Fibroblast of gingiva (primary cell): ENCODE measurements around the gene CRACR2B.

Experiments used
- DNase-seq: peaks from one replicate; pipeline ENCODE4 v3.0.0-alpha.2; 2011; ENCODE audit warnings: low read depth

CRACR2B gene

GRCh38 chr11:811446-812245 is 16.1 kb upstream of the CRACR2B start:
- DNase-seq: peak; percentile 29

DNA sequence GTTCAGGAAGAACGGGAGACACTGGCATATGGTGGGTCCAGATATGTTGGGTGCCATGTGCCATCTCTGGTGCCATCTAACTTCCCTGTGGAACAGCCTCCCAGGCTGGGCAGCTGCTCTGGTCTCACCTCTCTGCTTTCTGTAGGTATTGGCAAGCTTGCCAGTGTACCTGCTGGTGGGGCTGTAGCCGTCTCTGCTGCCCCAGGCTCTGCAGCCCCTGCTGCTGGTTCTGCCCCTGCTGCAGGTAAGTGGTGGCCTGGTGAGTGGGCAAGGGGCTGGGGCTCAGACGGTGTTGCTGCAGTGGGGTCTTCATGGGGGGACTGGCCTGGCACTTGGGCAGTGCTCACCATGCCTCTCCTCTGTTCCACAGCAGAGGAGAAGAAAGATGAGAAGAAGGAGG is 15.3 kb upstream of the CRACR2B start:
- no peak for DNase-seq

- DNase-seq: no peak
Measured at GRCh38 chr11:813072-813455, 14.7 kb upstream of the CRACR2B start.

- DNase-seq: no peak
Measured at GRCh38 chr11:813456-814096, 14.1 kb upstream of the CRACR2B start.

DNA sequence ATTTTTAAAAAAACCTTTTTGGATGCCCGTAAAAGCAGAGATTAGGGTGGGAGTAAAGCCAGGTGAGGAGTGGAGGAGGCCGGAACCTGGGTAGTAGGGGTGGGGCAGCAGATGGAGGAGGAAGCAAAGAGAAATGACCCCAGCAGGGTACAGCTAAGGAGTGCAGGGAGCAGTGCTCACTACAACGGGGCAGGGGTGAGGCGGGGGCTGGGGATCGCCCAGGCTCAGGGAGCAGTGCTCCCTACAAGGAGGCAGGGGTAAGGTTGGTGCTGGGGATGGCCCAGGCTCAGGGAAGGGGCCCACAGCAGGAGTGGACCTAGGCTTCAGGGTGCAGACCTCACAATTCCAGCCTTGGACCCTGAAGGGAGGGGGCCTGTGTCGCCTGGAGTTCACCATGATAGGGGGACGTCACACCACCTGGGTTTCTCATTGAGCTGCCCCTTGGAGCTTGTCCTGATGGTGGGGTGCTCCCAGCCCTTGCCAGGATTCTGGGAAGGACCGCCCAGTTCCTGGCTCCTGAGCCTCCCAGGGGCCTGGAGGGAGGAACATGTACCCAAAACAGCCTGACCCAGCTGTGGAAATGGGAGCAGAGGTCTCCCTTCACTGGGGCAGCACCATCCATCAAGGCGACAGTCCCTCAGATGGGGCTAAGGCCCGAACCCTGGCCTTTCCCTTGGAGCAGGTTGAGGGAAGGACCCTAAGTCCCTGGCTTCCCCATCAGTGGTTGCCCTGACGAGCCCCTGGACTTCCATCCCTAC is 11.9 kb upstream of the CRACR2B start:
- no peak for DNase-seq

DNA sequence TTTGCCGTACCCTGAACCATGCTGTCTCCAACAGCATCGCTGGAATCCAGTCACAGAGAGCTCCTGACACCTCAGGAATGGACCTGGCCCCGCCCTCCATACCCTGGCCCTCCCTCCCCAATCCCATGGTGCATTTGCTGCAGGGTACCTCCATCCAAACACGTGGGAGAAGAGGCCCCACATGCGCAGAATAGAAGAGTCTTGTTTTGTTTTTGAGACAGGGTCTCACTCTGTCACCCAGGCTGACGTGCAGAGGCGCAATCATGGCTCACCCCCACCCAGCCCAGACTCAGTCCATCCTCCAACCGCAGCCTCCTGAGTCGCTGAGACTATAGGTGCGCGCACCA is 11.3 kb upstream of the CRACR2B start:
- DNase-seq: no peak

- DNase-seq: peak; percentile 81
Measured at GRCh38 chr11:818396-819128, 9.2 kb upstream of the CRACR2B start, which contains the start of gene PNPLA2. TSS of gene PNPLA2 (plus strand) at chr11:818914. CDS start at chr11:819719, 805 bp downstream.

DNA sequence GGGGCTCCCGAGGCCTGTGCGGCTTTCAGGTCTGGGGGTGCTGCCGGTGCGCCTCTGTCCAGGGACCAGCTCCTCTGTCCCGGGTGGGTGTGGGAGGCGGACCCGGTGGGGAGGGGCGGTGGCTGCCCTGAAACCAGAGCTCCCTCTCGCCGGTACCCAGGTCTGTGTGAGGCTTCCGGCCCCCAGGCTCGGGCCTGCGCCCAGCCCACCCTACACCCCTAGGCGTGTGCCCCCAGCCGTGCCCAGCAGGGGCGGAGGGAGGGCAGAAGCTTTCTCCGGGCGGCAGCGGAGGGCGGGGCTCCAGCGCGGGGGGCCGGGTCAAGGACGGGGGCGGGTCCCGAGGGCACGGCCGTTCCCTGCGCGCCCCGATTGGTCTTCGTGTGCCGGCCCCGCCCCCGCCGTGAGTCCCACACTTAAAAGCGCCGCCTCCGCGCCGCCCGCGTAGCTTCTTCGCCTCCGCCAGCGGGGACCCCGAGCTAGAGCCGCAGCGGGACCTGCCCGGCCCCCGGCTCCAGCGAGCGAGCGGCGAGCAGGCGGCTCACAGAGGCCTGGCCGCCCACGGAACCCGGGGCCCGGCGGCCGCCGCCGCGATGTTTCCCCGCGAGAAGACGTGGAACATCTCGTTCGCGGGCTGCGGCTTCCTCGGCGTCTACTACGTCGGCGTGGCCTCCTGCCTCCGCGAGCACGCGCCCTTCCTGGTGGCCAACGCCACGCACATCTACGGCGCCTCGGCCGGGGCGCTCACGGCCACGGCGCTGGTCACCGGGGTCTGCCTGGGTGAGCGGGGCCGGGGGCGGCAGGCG is 8.4 kb upstream of the CRACR2B start:
- peak; percentile 89 for DNase-seq

- DNase-seq: peak; percentile 69
Measured at GRCh38 chr11:819943-820649, 7.6 kb upstream of the CRACR2B start.

DNA sequence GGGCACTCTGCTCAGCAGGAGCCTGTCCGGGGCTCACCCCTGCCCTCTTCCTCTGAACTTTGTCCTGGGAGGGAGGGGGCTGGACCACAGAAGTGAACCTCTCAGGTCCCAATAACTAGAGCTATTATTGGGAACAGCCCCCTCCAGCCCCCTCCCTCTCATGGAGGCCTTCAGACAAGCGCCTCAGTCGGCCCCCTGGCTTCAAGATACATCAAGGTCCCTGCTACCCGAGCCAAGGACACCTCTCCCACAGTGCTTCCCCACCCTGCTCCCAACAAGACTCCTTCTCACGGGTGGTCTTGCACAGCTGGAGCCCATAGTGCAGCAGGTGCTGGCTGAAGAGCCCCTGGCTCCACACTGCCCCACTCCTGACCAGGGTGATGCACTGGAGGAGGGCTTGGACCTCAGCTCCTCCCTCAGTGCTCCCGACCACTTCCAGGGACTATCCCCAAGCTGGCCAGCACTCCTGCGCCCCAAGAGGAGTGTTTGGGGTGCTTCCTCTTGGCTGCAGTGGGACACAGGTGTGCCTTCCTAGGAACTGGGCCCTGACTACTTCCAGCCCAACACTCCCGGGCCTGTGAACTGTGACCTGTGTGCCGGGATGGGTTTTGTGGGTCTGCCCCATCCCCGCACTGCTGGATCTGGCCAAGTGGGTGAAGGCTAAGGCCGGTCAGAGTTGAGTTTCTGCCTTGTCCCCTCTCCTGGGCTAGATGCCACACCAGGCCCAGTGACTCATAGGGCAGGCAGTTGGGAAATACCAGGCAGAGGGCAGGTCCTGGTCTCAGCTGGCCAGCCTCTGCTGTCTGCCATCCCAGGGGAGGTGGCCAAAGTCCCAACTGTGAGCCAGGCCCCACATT is 6.8 kb upstream of the CRACR2B start:
- DNase-seq: peak; percentile 89

- DNase-seq: no peak
Measured at GRCh38 chr11:821512-822371, 6.0 kb upstream of the CRACR2B start.

DNA sequence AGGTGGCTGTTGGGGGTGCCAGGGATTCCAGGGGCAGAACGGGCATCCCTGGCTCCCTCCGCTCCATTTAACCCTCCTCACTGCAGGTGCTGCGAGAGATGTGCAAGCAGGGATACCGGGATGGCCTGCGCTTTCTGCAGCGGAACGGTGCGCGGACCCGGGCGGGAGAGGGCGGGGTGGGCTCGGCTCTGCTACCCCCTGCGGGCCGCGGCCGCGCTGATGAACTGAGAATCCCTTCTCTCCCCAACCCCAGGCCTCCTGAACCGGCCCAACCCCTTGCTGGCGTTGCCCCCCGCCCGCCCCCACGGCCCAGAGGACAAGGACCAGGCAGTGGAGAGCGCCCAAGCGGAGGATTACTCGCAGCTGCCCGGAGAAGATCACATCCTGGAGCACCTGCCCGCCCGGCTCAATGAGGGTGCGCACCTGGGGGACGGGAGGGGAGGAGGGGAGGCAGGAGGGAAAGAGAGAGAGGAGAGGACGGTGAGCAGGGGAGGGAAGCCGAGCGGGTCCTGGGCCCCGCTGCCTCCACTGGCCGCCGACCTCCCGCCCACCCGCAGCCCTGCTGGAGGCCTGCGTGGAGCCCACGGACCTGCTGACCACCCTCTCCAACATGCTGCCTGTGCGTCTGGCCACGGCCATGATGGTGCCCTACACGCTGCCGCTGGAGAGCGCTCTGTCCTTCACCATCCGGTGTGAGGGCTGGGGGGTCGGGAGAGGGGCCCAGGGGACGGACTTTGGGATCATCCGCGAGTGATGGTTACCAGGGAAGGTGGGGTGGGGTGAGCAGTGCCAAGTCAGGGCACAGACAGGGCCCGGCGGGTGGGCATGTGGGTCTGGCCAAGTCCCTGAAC is 4.1 kb upstream of the CRACR2B start:
- DNase-seq: no peak

DNA sequence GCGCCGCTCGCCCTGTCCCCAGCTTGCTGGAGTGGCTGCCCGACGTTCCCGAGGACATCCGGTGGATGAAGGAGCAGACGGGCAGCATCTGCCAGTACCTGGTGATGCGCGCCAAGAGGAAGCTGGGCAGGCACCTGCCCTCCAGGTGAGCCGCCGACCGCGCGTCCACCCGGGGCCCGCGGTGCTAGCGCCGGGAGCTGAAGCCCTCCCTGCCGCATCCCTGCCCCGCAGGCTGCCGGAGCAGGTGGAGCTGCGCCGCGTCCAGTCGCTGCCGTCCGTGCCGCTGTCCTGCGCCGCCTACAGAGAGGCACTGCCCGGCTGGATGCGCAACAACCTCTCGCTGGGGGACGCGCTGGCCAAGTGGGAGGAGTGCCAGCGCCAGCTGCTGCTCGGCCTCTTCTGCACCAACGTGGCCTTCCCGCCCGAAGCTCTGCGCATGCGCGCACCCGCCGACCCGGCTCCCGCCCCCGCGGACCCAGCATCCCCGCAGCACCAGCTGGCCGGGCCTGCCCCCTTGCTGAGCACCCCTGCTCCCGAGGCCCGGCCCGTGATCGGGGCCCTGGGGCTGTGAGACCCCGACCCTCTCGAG is 3.3 kb upstream of the CRACR2B start:
- DNase-seq: no peak

DNA sequence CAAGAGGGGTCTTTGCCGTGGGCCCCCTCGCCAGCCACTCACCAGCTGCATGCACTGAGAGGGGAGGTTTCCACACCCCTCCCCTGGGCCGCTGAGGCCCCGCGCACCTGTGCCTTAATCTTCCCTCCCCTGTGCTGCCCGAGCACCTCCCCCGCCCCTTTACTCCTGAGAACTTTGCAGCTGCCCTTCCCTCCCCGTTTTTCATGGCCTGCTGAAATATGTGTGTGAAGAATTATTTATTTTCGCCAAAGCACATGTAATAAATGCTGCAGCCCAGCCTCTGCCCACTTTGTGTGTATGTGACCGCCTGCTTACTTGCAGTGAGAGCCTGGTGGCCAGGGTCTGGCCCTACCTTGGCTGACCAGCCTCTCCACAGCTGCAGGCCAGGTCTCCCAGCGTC is 2.8 kb upstream of the CRACR2B start:
- no peak for DNase-seq

DNA sequence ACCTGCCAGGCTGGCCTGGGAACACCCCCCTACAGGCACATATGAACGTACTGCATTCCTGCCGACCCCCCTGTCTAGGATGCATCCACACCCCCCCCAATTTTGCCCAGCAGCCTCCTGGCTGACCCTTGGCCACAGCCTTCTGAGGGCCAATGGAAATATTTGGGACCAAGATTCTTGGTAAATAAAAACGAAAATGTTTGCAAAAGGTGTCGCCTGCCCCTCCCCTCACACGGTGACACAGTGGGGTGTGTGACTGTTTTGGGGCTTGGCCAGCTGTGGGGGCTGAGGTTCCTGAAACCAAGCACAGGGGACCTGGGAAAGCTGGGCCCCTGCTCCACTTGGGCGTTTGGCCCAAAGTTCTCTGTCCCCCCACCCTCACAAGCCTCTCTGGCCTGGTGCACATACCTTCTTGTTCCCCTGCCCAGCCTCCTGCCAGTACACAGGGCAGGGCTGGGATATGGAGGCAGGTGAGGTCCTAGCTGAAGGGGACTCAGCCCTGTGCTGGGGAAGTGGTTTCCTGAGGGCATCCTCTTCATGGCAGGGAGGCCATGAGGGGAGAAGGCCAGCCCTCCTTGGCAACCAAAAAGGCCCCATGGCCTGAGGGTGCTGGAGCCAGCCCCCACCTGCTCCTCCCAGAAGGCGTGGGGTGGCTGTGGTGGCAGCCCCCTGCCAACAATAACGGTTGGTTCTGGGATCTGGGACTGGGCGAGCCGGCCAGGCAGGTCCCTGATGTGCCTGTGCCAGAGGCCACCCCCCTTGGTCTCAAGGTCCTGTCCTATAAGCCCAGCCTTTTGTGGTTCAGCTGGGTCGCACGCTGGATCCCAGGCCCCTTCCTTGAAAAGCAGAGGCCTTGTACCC is 2.1 kb upstream of the CRACR2B start:
- DNase-seq: no peak

DNA sequence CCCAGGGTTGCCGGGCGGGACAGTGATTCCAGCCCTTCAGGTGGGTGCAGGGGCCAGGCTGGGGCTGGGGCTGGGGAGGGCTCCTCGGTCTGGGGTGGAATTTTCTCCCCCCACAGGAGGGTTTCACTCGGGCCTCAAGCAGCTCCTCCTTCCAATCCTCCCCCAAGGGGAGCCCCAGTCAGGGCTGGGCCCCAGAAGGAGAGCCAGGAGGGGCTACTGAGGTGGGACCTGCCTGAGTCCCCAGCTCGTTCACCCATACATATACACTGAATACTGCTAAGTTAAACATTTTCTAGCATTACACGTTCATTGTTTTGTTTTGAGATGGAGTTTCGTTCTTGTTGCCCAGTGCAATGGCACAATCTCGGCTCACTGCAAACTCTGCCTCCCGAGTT is 1.5 kb upstream of the CRACR2B start:
- DNase-seq: no peak

DNA sequence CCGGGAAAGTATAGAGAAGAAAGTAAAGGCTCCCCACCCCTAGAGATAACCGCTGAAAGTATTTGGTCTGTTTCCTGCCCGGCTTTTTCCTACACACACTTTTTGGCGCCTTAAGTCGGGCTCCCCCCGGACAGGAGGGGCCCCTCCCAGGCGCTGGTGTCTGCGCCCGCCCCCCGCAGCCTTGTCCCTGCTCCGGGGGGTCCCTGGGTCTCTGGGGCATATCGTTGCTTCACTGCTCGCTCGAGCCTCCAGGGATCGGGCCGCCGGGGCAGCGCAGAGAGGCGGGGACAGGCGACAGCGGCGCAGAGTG is 928 bp upstream of the CRACR2B start:
- no peak for DNase-seq
